HL-60 (cell line): Measurements from ENCODE around the gene SHANK2.

Experiments used
- CTCF ChIP-seq: IDR thresholded peaks from one replicate; pipeline ENCODE4 v1.5.1; 2011; ENCODE audit warnings: low read length, control low read depth, inconsistent platforms; ENCODE audit not compliant: insufficient read depth
- POLR2AphosphoS5 ChIP-seq: IDR thresholded peaks from 2 replicates; pipeline ENCODE4 v1.6.1; 2012; ENCODE audit warnings: low read depth

GRCh38 chr11:71268706-71269321, 16.4 kb upstream of the SHANK2 start:
- TF ChIP-seq CTCF, result no peak
- no peak for TF ChIP-seq POLR2AphosphoS5
